Measurements from ENCODE around the gene OGDH.
A peak's percentile ranks its signal among the peaks of the same experiment; 100 is the strongest.
"Not testable (repeated sequence)": the region's sequence is repeated elsewhere in the genome, so short reads cannot be mapped to it uniquely, and the experiment has no call there.

OGDH gene

DNA sequence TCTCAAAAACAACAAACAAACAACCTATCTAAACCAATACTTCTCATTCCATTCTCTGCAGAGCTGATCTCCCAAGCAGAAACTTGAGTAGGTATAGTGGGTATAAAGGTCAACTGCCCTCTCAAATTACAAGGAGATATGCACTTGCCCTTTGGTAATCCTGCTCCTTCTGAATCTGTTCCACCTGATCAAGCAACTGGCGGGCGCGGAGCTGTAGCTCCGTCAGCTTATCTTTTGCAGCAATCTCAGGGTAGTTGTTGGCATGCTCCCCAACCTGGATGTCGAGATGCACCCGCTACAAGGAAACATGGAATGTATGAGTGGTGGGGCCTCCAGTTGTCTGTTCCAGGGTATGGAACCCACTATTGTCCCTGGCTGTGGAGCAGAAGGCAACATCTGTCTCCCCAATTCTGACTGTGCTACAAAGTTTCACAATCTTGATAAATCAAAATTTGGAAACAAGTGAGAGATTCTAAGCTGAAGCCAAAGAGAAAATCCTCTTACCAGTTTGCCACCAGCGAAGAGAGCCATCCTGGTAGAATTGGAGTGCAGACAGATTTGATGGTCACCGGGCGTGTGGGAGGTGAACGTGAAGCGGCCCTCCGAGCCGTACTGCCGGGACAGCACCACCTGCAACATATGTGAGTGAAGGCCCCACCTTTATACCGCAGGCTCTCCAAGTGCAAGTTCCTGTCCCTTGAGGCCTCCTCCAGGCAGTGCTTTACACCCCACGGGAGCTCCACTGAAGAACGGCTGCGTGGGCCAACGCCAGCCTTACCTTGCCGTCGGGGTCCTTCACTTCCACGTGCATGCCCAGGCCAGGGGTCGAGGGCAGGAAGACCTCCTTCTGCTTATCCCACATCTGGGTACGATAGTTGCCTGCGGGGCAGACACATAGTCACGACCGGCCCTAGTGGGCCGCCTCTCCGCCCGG, 25.2 kb upstream of the OGDH start:
- DNase-seq (ENCODE audit: low spot score) = no peak

DNA sequence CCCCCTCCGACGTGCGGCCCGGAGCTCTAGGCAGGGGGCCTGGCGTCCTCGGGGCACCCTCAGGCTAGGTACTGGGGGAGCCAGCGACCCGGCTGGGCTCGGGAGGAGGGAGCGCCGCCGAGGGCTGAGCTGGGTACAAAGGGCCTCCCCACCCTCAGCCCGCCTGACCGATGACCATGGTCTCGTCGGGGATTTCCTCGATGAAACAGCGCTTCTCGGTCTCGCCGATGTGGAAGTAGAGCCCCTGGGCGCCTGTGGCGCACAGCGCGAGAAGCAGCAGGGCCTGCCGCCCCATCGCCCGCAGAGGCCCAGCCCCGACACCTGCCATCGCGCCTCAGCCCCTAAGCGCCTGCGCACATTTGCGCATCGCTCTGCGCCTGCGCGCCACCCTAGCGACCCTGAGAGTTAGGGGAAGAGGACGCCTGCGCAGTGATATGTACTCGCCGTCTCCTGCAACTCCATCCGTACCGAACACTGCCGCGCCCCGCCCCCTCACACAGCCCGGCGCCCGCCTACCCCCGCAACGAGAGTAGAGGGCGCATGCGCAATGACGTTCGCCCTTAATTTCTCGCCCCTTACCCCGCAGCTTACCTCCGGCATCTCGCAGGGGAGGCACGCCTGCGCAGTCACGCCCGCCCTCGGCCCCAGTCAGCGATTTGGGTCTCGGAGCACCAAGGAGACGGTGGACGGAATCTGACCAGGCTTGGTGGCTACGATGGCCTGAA, 24.4 kb upstream of the OGDH start, which contains the start of gene TMED4:
TMED4 (minus strand) TSS at position 353 of the 725 bp plus-strand sequence; CDS start at position 328, 25 bp downstream.
- DNase-seq (ENCODE audit: low spot score) = peak; percentile 99

GRCh38 chr7:44583146-44583865, 23.1 kb upstream of the OGDH start:
- no peak for DNase-seq (ENCODE audit: low spot score)

DNA sequence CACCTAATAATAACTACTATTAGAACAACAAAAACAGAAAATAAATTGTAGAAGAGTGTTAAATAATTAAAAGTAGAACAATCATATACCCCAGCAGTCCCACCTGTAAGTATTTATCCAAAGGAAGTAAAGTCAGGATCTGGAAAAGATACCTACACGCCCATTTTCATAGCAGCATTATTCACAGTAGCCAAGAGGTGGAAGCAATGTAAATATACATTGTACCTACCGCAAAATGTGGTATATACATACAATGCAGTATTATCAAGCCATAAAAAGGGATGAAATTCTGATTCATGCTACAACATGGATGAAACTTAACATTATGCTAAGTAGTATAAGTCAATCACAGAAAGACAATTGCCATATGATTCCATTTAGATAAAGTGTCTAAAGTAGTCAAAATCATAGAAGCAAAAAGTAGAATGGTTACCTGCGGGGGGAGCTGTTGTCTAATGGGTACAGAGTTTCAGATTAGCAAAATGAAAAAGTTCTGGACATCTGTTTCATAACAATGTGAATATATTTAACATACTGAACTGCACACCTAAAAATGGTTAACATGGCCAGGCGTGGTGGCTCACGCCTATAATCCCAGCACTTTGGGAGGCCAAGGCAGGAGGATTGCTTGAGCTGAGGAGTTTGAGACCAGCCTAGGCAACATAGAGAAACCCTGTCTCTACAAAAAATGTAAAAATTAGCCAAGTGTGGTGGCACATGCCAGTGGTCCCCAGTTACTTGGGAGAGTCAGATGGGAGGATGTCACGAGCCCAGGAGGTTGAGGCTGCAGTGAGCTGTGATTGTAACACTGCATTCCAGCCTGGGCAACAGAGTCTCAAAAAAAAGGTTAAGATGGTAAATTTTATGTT, 18.4 kb upstream of the OGDH start:
- DNase-seq (ENCODE audit: low spot score) = no peak

- DNase-seq (ENCODE audit: low spot score) = no peak
Observed at GRCh38 chr7:44590910-44591309, 15.5 kb upstream of the OGDH start.

DNA sequence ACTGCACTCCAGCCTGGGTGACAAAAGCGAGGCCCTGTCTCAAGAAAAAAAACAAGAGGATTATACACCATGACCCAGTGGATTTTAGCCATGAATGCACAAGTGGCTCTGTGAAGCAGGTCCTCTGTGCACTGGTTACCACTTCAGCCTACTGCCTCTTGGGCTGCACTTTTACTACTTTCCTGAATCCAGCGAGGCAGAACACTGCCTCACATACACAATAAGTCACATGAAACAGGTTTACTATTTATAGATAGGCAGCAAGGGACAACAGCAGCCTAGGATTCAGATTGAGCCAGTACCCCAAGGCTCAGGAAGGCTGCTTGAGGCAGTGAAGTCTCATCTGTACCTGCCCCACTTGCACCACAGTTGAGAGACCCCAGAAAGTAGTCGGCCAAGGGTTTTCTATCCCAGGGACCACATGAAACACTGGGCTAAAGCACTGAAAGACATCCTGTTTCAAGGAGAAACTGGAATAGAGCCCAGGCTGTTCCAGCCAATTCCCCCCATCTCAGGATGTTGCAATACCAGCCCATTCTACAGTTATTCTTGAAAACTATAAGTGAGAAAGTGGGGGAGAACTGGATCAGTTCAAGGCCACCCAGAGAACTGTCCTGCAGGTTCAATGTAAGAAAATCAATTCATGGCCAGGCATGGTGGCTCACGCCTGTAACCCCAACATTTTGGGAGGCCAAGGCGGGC, 10.3 kb upstream of the OGDH start:
- DNase-seq (ENCODE audit: low spot score) = no peak

- DNase-seq (ENCODE audit: low spot score) = not testable (repeated sequence)
Observed at GRCh38 chr7:44597181-44597580, 9.2 kb upstream of the OGDH start.

DNA sequence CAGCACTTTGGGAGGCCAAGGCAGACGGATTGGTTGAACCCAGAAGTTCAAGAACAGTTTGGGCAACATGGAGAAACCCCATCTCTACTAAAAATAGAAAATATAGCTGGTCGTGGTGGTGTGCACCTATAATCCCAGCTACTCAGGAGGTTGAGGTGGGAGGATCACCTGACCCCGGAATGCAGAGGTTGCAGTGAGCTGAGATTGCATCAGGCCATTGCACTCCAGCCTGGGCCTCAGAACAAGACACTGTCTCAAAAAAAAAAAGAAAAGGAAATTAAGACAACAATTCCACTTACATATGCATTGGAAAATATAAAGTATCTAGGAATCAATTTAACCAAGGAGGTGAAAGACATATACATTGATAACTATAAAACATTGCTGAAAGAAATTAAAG, 7.2 kb upstream of the OGDH start:
- no peak for DNase-seq (ENCODE audit: low spot score)

DNA sequence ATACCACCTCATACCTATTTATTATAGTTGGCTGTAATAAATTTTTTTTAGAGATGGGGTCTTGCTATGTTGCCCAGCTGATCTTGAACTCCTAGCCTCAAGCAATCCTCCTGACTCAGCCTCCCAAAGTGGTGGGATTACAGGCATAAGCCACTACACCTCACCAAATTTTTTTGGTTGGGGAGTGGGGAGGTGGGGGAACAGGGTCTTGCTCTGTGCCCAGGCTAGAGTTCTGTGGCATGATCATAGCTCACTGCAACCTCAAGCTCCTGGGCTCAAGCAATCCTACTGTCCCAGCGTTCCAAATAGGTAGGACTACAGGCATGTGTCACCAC, 3.9 kb upstream of the OGDH start:
- DNase-seq (ENCODE audit: low spot score) = no peak

DNA sequence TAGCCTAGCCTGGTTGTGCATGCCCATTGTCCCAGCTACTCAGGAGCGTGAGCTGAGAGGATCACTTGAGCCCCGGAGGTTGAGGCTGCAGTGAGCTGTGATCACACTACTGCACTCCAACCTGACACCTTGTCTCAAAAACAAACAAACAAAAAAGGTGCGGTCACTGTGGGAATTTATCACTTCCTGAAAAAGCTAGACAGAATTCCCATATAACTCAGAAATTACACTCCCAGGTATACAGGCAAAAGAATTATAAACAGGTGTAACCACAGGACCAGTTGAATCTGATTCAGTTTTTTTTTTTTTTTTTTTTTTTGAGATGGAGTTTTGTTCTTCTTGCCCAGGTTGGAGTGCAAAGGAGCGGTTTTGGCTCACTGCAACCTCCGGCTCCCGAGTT, 3.2 kb upstream of the OGDH start:
- DNase-seq (ENCODE audit: low spot score) = no peak

- no peak for DNase-seq (ENCODE audit: low spot score)
Observed at GRCh38 chr7:44604941-44605340, 1.5 kb upstream of the OGDH start.

- no peak for DNase-seq (ENCODE audit: low spot score)
Observed at GRCh38 chr7:44607141-44608068, 978 bp downstream of the OGDH start.

GRCh38 chr7:44608916-44609648, 2.7 kb downstream of the OGDH start:
- no peak for DNase-seq (ENCODE audit: low spot score)

DNA sequence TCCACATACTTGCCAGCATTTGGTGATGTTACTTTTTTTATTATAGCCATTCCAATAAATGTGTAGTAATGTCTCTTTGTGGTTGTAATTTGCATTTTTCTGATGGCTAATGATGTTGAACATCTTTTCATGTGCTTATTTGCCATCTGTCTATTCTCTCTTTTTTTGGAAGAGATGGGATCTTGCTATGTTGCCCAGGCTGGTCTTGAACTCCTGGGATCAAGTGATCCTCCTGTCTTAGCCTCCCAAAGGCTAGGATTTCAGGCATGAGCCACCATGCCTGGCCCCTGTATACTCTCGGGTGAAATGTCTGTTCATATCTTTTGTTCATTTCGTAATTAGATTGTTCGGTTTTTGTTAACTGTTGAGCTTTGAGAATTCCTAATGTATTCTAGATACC, 3.4 kb downstream of the OGDH start:
- DNase-seq (ENCODE audit: low spot score) = no peak

- no peak for DNase-seq (ENCODE audit: low spot score)
Observed at GRCh38 chr7:44615149-44615611, 8.8 kb downstream of the OGDH start.

DNA sequence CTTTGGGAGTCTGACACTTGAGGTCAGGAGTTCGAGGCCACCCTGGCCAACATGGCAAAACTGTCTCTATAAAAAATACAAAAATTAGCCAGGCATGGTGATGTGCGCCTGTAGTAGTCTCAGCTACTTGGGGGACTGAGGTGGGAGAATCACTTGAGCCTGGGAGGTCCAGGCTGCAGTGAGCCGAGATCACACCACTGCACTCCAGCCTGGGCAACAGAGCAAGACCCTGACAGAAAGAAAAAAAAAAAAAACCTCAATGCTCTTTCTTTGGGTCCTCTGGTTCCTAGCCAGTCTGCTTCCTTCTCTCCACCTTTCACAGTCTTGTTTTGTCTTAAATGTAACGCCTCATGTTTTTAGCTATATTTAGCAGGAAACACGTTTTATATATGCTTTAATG, 9.4 kb downstream of the OGDH start:
- no peak for DNase-seq (ENCODE audit: low spot score)

GRCh38 chr7:44616545-44616944, 10.1 kb downstream of the OGDH start:
- DNase-seq (ENCODE audit: low spot score) = no peak

- DNase-seq (ENCODE audit: low spot score) = no peak
Observed at GRCh38 chr7:44617225-44617890, 10.9 kb downstream of the OGDH start.

DNA sequence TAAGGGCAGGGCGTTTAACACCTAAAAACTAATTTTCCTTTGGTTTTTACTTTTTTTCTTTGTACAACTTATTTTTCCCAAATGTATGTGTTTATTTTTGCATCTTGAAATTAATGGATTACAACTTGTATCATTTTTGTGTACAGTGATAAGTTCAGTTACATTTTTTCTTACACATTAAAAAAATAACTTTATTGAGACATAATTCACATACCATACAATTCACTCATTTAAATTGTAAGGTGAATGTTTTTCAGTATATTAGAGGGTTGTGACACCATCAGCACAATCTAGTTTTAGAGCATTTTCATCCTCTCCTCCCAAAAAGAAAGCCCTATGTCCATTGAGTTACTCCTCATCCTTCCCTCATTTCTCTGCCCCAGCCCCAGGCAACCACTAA, 11.6 kb downstream of the OGDH start:
- DNase-seq (ENCODE audit: low spot score) = no peak

All from left forelimb (tissue), 1 donor.